ENCODE results near the gene ADORA2B.

ADORA2B gene

GRCh38 chr17:15913826-15914225 is 31.1 kb upstream of the ADORA2B start:
- H3K4ac ChIP-seq (ENCODE audit: low read length): no peak overlapping the region
- H3K4me3 ChIP-seq (ENCODE audit: low read length in 2 of 2): no peak overlapping the region
- H3K4me1 ChIP-seq (ENCODE audit: control insufficient read depth in 2 of 2, insufficient read depth in 1 of 2, low read depth in 1 of 2, low read length in 2 of 2): peaks cover 0 to 4% of the 10 kb centered on the region in 2 donors
- no peak overlapping the region for H3K23ac ChIP-seq (ENCODE audit: low read depth, low read length, poor library complexity)
- H2AFZ ChIP-seq (ENCODE audit: low read length): no peak overlapping the region
- no peaks in the 10 kb centered on the region for H3K36me3 ChIP-seq (replicated peaks in 1 of 2; ENCODE audit: control insufficient read depth in 2 of 2, insufficient read depth in 2 of 2, low read length in 2 of 2)
- no peak for DNase-seq (ENCODE audit: low spot score)
- H2BK120ac ChIP-seq (ENCODE audit: low read depth, low read length): no peak overlapping the region
- H2BK5ac ChIP-seq (ENCODE audit: low read length): no peak overlapping the region
- no peak overlapping the region for H3K14ac ChIP-seq (ENCODE audit: low read length)
- no peak overlapping the region for H3K27ac ChIP-seq (replicated peaks; ENCODE audit: low read length)
- H3K27me3 ChIP-seq (ENCODE audit: control insufficient read depth in 3 of 3, insufficient read depth in 3 of 3, low read depth in 1 of 3, low read length in 3 of 3): peaks cover 0 to 7% (median 2%) of the 10 kb centered on the region in 3 experiments
- H2BK15ac ChIP-seq (ENCODE audit: low read length): no peak overlapping the region
- WGBS, 2 donors (ENCODE audit: extremely low coverage in 2 of 2, insufficient read length in 2 of 2, insufficient replicate concordance in 1 of 2): no CpG with 5 or more reads among the region's 3 CpGs
- no peak overlapping the region for H2BK12ac ChIP-seq (ENCODE audit: low read length)
- H4K8ac ChIP-seq (ENCODE audit: low read depth, low read length): no peak overlapping the region
- H3K4me2 ChIP-seq (ENCODE audit: insufficient read depth, low read length, poor library complexity, severe bottlenecking): no peak overlapping the region
- no peaks in the 10 kb centered on the region for H3K79me1 ChIP-seq (ENCODE audit: low read depth, low read length)
- H2AK5ac ChIP-seq (ENCODE audit: low read depth, low read length): no peak overlapping the region
- no peak overlapping the region for H4K91ac ChIP-seq (ENCODE audit: low read depth, low read length, poor library complexity)
- H3K9ac ChIP-seq (ENCODE audit: low read depth, low read length, poor library complexity): no peak overlapping the region
- H3K18ac ChIP-seq (ENCODE audit: low read length): no peak overlapping the region
- H3K9me3 ChIP-seq (replicated peaks in 1 of 2; ENCODE audit: control insufficient read depth in 2 of 2, insufficient read depth in 1 of 2, low read depth in 1 of 2, low read length in 2 of 2): peaks cover 0 to 2% of the 10 kb centered on the region in 2 donors

- no peak overlapping the region for H3K4ac ChIP-seq (ENCODE audit: low read length)
- no peak overlapping the region for H3K4me2 ChIP-seq (ENCODE audit: insufficient read depth, low read length, poor library complexity, severe bottlenecking)
- peaks cover 0 to 4% (median 2%) of the 10 kb centered on the region in 3 experiments for H3K27me3 ChIP-seq (ENCODE audit: control insufficient read depth in 3 of 3, insufficient read depth in 3 of 3, low read depth in 1 of 3, low read length in 3 of 3)
- H3K9ac ChIP-seq (ENCODE audit: low read depth, low read length, poor library complexity): no peak overlapping the region
- H3K79me1 ChIP-seq (ENCODE audit: low read depth, low read length): no peaks in the 10 kb centered on the region
- no peak overlapping the region for H2BK5ac ChIP-seq (ENCODE audit: low read length)
- H3K36me3 ChIP-seq (replicated peaks in 1 of 2; ENCODE audit: control insufficient read depth in 2 of 2, insufficient read depth in 2 of 2, low read length in 2 of 2): no peaks in the 10 kb centered on the region
- no peak overlapping the region for H3K14ac ChIP-seq (ENCODE audit: low read length)
- H3K9me3 ChIP-seq (replicated peaks in 1 of 2; ENCODE audit: control insufficient read depth in 2 of 2, insufficient read depth in 1 of 2, low read depth in 1 of 2, low read length in 2 of 2): peaks cover 0 to 2% of the 10 kb centered on the region in 2 donors
- no peak for DNase-seq (ENCODE audit: low spot score)
- no CpG with 5 or more reads among the region's 6 CpGs for WGBS, 2 donors (ENCODE audit: extremely low coverage in 2 of 2, insufficient read length in 2 of 2, insufficient replicate concordance in 1 of 2)
- H4K91ac ChIP-seq (ENCODE audit: low read depth, low read length, poor library complexity): no peak overlapping the region
- H2AK5ac ChIP-seq (ENCODE audit: low read depth, low read length): no peak overlapping the region
- H3K18ac ChIP-seq (ENCODE audit: low read length): no peak overlapping the region
- H3K4me1 ChIP-seq (ENCODE audit: control insufficient read depth in 2 of 2, insufficient read depth in 1 of 2, low read depth in 1 of 2, low read length in 2 of 2): peaks cover 0 to 2% of the 10 kb centered on the region in 2 donors
- no peak overlapping the region for H4K8ac ChIP-seq (ENCODE audit: low read depth, low read length)
- no peak overlapping the region for H2BK15ac ChIP-seq (ENCODE audit: low read length)
- H3K27ac ChIP-seq (replicated peaks; ENCODE audit: low read length): no peak overlapping the region
- H3K23ac ChIP-seq (ENCODE audit: low read depth, low read length, poor library complexity): no peak overlapping the region
- no peak overlapping the region for H2BK120ac ChIP-seq (ENCODE audit: low read depth, low read length)
- H2AFZ ChIP-seq (ENCODE audit: low read length): no peak overlapping the region
- H2BK12ac ChIP-seq (ENCODE audit: low read length): no peak overlapping the region
- no peak overlapping the region for H3K4me3 ChIP-seq (ENCODE audit: low read length in 2 of 2)
These were observed 30.3 kb upstream of the ADORA2B start for GRCh38 chr17:15914400-15915170.

GRCh38 chr17:15915961-15916360 is 29.0 kb upstream of the ADORA2B start:
- H3K14ac ChIP-seq (ENCODE audit: low read length): no peak overlapping the region
- H3K4ac ChIP-seq (ENCODE audit: low read length): no peak overlapping the region
- no peak overlapping the region for H2BK12ac ChIP-seq (ENCODE audit: low read length)
- no peak overlapping the region for H2BK120ac ChIP-seq (ENCODE audit: low read depth, low read length)
- H3K4me2 ChIP-seq (ENCODE audit: insufficient read depth, low read length, poor library complexity, severe bottlenecking): no peak overlapping the region
- no peak overlapping the region for H3K18ac ChIP-seq (ENCODE audit: low read length)
- H3K4me3 ChIP-seq (ENCODE audit: low read length in 2 of 2): no peak overlapping the region
- H3K27me3 ChIP-seq (ENCODE audit: control insufficient read depth in 3 of 3, insufficient read depth in 3 of 3, low read depth in 1 of 3, low read length in 3 of 3): peaks cover 0 to 2% (median 0%) of the 10 kb centered on the region in 3 experiments
- H3K79me1 ChIP-seq (ENCODE audit: low read depth, low read length): no peaks in the 10 kb centered on the region
- H3K4me1 ChIP-seq (ENCODE audit: control insufficient read depth in 2 of 2, insufficient read depth in 1 of 2, low read depth in 1 of 2, low read length in 2 of 2): peaks cover 0 to 2% of the 10 kb centered on the region in 2 donors
- H4K8ac ChIP-seq (ENCODE audit: low read depth, low read length): no peak overlapping the region
- no peak overlapping the region for H4K91ac ChIP-seq (ENCODE audit: low read depth, low read length, poor library complexity)
- no CpG with 5 or more reads among the region's 6 CpGs for WGBS, 2 donors (ENCODE audit: extremely low coverage in 2 of 2, insufficient read length in 2 of 2, insufficient replicate concordance in 1 of 2)
- no peak overlapping the region for H3K9ac ChIP-seq (ENCODE audit: low read depth, low read length, poor library complexity)
- no peak overlapping the region for H2BK5ac ChIP-seq (ENCODE audit: low read length)
- H3K9me3 ChIP-seq (replicated peaks in 1 of 2; ENCODE audit: control insufficient read depth in 2 of 2, insufficient read depth in 1 of 2, low read depth in 1 of 2, low read length in 2 of 2): peaks cover 0 to 2% of the 10 kb centered on the region in 2 donors
- no peak overlapping the region for H2AK5ac ChIP-seq (ENCODE audit: low read depth, low read length)
- H3K36me3 ChIP-seq (replicated peaks in 1 of 2; ENCODE audit: control insufficient read depth in 2 of 2, insufficient read depth in 2 of 2, low read length in 2 of 2): no peaks in the 10 kb centered on the region
- H3K23ac ChIP-seq (ENCODE audit: low read depth, low read length, poor library complexity): peak overlapping the region; percentile 8
- DNase-seq (ENCODE audit: low spot score): no peak
- H3K27ac ChIP-seq (replicated peaks; ENCODE audit: low read length): no peak overlapping the region
- H2BK15ac ChIP-seq (ENCODE audit: low read length): no peak overlapping the region
- peak overlapping the region; percentile 53 for H2AFZ ChIP-seq (ENCODE audit: low read length)

GRCh38 chr17:15917021-15917437 is 27.9 kb upstream of the ADORA2B start:
- Histone ChIP-seq H3K9ac (ENCODE audit: low read depth, low read length, poor library complexity) (no peak overlapping the region), H4K91ac (ENCODE audit: low read depth, low read length, poor library complexity) (no peak overlapping the region), H2BK120ac (ENCODE audit: low read depth, low read length) (no peak overlapping the region), H2BK5ac (ENCODE audit: low read length) (no peak overlapping the region), H3K4me3 (ENCODE audit: low read length in 2 of 2) (no peak overlapping the region), H3K27me3 (ENCODE audit: control insufficient read depth in 3 of 3, insufficient read depth in 3 of 3, low read depth in 1 of 3, low read length in 3 of 3) (peaks cover 0 to 2% (median 0%) of the 10 kb centered on the region in 3 experiments), H3K23ac (ENCODE audit: low read depth, low read length, poor library complexity) (no peak overlapping the region), H3K4me1 (ENCODE audit: control insufficient read depth in 2 of 2, insufficient read depth in 1 of 2, low read depth in 1 of 2, low read length in 2 of 2) (peaks cover 0 to 2% of the 10 kb centered on the region in 2 donors), H2BK12ac (ENCODE audit: low read length) (no peak overlapping the region), H4K8ac (ENCODE audit: low read depth, low read length) (no peak overlapping the region), H3K36me3 (replicated peaks in 1 of 2; ENCODE audit: control insufficient read depth in 2 of 2, insufficient read depth in 2 of 2, low read length in 2 of 2) (no peaks in the 10 kb centered on the region), H3K18ac (ENCODE audit: low read length) (no peak overlapping the region), H3K14ac (ENCODE audit: low read length) (no peak overlapping the region), H3K27ac (replicated peaks; ENCODE audit: low read length) (no peak overlapping the region), H3K79me1 (ENCODE audit: low read depth, low read length) (no peaks in the 10 kb centered on the region), H2BK15ac (ENCODE audit: low read length) (no peak overlapping the region), H2AK5ac (ENCODE audit: low read depth, low read length) (no peak overlapping the region), H2AFZ (ENCODE audit: low read length) (no peak overlapping the region), H3K4me2 (ENCODE audit: insufficient read depth, low read length, poor library complexity, severe bottlenecking) (no peak overlapping the region), H3K4ac (ENCODE audit: low read length) (no peak overlapping the region), H3K9me3 (replicated peaks in 1 of 2; ENCODE audit: control insufficient read depth in 2 of 2, insufficient read depth in 1 of 2, low read depth in 1 of 2, low read length in 2 of 2) (peaks cover 0 to 2% of the 10 kb centered on the region in 2 donors)
- no CpG with 5 or more reads among the region's 20 CpGs for WGBS, 2 donors (ENCODE audit: extremely low coverage in 2 of 2, insufficient read length in 2 of 2, insufficient replicate concordance in 1 of 2)
- DNase-seq (ENCODE audit: low spot score): no peak
